Ishikawa (cell line): ENCODE results near the gene ARHGEF10L.

ENCODE experiments used
- RAD21 ChIP-seq: IDR thresholded peaks from 2 replicates; pipeline ENCODE4 v1.6.1; 2012; ENCODE audit warnings: low read depth
- REST ChIP-seq: IDR thresholded peaks from 2 replicates; pipeline ENCODE4 v1.6.1; 2012; ENCODE audit warnings: low read depth, mild to moderate bottlenecking

GRCh38 chr1:17690906-17691634 is 151.6 kb downstream of the ARHGEF10L start:
- TF ChIP-seq REST (no peak), RAD21 (no peak)
